GM19023 (cell line): ENCODE results near the gene STK32C.

Experiments
- ATAC-seq: cut with Tn5 transposase; IDR thresholded peaks from one replicate; pipeline ENCODE4 v1.9.1; 2021; ENCODE audit warnings: mild to moderate bottlenecking, moderate library complexity; ENCODE audit not compliant: unreplicated experiment

STK32C gene

DNA sequence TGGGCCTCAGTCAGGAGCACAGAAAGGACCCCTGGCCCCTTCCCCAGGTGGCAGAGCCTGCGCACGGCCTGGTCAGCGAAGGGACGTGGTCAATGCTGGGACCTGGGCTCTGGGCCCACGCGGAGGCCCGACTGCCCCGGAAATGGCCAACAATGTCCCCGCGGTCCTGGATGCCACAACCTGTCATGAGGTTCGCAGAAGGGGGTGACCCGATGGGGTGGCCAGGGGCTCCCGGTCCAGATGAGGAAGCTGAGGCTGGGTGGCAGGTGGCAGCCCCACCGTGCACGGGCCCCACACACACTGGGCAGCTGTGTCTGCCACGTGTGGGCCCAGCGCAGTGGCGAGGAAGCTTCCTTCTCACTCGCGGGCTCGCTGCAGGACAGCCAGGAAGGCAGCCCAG lies 71.6 kb downstream of the STK32C start:
- ATAC-seq: no peak

DNA sequence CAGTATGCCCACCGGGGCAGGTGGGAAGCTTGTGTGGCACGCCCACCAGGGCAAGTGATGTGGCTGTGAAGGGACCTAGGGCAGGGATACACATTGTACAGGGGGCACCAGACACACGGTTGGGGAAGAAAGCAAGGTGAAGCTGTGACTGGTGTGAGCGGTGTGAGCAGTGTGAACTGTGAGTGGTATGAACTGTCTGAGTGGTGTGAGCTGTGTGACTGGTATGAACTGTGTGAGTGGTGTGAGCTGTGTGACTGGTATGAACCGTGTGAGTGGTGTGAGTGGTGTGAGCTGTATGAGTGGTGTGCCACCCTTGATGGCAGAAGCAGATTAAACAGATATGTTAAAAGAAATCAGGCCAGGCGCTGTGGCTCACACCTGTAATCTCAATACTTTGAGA lies 72.9 kb downstream of the STK32C start:
- ATAC-seq: no peak

DNA sequence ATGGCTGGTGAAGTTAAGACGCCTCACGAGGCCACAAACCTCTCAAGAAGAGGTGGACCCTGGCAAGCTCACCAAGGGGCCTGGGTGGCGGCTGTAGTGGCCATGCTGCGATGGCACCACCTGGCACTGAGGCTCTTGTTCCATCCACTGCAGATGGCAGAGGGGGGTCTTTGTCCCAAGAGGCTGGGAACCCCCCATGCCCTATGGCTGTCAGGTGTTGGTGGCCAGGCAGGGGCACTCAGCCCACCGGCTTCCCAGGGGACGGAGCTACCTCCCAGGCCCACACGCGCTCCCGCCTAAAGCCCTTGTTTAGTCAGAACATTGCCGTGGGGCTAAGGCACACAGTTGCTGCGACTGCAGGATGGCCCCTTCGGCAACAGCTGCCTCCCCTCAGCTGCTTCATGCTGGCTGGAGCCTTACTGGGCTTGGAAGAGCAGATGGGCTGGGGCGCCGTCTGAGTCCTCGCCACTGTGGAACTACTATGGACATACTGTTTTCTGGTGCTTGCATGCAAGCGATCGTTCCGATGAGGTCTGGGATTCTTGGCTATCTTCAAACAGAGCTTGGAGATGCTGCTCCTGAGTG lies 74.2 kb downstream of the STK32C start:
- no peak for ATAC-seq

DNA sequence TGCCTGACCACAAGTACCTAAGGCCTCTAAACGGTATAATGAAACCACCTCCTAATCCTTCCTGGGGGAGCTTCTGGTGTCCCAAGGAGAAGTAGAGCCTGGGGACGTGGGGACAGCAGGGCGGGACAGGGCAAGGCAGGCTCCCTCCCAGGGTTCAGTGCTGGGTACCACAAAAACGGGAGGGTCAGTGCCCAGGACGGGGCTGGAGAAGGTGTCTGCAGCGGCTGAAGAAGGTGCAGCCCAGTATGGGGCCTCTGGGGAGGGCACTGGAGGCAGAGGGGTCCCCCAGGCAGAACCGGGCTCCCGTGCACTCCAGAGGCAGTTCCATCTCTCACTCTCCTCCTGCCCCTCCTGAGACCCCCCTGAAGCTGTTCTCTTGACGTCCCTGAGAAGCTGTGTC lies 74.8 kb downstream of the STK32C start:
- no peak for ATAC-seq

- no peak for ATAC-seq
Observed at GRCh38 chr10:132232023-132232951, 75.5 kb downstream of the STK32C start.

DNA sequence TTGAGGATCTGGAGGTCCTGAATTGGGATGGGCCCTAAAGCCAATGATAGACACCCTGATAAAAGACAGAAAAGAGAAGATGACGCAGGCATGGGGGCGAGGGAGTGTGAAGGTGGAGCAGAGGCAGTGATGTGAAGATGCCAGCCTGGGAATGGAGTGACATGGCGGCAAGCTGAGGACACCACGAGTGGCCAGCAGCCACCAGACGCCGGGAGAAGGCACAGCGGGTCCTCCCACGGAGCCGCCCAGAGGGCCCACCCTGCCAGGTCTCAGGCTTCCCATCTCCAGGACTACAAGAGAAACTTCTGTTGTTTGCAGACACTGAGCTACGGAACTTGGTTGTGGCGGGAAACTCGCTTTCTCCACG lies 76.1 kb downstream of the STK32C start:
- no peak for ATAC-seq

DNA sequence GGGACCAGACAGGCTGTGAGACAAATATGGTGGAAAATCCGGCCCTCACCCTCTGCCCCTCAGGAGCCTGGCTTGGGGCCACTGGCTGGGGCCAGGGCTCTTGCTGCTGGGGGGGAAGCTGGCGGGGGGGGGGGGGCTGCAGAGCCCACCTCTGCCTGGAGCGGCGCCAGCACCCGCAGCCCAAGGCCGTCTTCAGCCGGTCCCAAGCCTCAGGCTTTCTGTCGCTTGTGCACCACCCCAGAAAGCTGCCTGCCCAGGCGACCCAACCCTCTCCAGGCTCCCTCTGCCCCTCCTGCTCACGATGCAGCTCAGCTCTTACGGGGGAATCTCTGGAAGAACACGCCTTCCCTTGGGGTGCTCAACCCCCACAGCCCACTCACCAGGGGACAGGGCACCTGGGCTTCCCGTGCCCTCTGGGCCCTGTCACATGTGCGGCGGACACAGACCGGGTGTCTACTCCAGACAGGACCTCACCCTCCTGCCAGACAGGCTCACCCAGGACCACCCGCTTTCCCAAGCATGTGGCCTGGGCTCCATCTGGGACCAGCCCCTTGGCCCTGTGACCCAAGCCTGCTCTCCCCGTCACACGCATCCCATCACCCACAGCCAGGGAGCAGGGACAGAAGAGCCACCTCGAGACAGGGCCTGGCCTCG lies 77.1 kb downstream of the STK32C start:
- ATAC-seq: no peak

DNA sequence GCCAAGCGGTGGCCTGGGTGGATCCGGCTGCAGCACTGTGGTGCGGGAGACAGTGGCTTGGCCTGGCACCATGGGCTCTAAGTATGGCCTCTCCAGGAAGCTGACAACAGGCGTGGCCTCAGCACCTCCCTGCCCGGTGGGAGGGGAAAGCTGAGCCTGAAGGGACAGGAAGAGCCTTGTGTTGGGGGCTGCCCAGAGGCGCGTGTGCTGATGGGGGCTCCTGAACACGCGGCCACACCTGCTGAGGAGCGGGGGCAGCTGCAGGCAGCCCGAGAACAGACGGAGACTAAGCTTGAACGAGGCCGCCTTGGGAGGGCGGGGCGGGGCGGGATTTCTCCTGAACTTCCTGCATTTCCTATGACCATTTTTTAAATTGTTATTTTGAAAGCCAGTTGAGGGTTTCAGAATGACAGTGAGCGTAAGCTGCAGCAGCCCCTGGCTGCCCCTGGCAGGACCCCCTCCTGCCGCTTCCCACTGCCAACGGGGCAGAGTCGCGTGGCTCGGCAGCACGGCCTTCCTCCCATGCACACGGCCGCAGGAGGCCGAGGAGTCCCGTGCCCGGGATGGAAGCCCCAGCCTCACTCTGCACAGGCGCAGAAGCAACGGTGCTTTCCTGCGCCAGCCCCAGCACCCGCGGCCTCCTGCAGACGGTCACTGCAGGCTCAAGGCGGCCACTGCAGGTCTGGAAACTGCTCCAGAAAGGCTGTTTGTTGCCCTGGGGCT lies 77.8 kb downstream of the STK32C start:
- ATAC-seq: no peak

DNA sequence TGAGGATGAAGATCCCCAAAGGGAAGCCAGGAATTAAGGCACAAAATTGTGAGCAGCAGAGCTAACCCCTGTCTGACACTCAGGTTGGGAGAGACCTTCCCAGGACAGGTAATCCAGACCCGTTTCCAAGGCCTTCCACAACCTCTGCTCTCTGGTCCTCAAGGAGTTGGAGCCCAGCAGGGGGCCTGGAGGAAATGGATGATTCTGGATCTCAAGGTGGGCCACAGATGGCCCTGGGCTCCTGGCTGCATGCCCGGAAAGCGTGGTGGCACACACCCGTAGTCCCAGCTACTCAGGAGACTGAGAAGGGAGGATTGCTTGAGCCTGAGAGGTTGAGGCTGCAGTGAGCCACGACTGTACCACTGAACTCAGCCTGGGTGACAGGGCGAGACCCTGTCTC lies 78.7 kb downstream of the STK32C start:
- no peak for ATAC-seq

DNA sequence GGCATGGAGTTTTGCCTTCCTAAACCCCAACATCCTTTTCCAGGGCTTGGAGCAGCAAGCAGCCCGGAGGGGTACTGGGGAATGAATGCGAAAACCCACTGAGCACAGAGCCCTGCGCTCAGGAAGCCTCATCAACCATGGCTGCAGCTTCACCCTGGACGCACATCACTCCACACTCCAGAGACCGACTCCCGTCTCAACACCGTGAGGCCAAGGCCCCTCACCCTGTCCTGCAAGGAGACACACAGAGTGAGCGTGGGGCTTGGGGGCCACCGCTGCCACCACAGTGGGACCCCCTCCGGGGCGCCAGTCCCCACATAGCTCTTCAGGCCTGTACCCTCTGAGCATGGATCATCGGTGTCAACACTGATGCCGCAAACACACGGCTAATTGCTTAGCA lies 79.1 kb downstream of the STK32C start:
- no peak for ATAC-seq

GRCh38 chr10:132227851-132228390 lies 79.8 kb downstream of the STK32C start:
- ATAC-seq: no peak

DNA sequence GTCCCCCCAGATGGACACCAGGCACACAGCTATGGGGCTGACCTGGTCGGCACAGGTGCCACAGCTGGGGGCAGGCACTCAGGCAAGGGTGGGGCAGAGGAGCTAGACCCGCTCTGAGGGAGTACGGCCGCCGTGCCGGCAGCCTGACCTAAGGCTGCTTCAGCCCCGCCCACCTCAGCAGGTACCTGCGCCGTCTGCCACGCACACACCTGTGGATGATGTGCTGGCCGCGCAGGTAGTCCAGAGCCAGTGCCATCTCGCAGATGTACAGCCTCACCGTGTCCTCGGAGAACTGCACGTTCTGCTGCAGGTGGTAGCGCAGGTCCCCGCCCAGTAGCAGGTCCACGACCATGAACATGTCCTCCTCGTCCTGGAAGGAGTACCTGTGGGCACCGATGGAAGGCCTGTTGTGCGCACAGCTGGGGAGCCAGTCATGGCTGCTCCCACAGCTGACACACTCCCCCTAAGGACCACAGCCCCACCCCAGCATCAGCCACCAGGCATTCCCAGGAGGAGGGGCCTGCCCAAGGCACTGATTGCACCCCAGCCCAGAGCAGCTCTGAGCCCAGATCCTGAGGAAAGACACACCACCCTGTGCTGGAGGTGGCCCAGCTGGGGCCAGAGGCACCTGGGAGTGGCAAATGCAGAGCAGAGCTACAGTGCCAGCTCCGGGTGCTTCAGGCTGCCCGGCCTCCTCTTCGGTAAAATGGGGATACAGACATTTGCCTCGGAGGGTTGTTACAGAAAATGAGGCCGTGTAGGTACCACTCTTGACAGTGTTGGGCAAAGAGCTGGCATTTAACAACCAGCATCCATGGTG lies 81.0 kb downstream of the STK32C start:
- no peak for ATAC-seq

DNA sequence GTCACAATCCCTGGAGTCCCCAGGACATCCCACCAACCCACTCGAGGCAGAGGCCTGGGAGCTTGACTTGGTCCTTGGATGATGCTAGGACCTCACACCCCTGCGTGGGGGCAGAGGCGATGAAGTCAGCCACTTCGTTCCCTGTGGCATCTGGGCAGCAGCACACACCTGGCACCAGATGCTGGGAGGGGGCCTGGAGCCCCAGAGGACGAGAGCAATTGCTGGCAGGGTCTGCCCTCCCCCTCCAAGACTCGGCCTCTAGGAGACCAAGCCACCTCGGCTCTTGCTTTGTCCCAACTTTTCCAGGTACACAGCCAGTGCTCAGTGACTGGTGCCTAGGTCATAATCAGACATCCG lies 81.9 kb downstream of the STK32C start:
- no peak for ATAC-seq

GRCh38 chr10:132225073-132225848 lies 82.5 kb downstream of the STK32C start:
- ATAC-seq: no peak

DNA sequence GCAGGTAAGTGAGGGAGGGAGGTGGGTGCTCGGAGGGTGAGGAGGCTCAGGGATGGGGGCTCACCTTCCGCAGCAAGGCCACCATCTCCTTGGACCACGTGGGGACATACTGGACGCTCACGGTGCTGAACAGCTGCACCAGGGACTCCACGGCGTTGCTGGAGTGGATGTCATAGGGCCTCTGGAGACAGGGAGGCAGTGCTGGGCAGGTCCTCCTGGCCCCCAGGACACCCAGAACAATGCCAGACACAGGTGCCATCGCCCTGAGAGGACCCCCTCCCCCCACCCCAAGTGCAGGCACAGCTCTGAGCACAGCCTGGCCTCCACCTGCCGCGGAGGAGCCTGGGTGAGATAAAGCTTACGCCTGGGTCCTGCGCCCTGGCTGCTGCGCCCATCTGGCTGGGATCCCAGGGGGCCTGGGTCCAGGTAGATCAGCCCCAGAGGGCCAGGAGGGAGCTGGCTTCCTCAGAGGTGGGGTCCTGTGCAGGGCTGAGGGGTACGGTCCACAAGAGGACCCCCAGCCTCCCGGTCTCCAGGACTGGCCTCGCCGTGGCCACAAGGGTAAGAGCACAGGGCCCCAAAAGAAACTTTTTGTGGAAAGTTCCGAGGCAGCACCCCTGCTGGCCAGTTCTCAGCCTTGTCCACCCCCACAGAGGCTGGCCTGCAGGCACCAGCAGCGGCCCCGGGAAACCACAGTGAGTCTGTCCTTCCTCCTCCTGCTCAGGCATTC lies 83.2 kb downstream of the STK32C start:
- ATAC-seq: no peak

DNA sequence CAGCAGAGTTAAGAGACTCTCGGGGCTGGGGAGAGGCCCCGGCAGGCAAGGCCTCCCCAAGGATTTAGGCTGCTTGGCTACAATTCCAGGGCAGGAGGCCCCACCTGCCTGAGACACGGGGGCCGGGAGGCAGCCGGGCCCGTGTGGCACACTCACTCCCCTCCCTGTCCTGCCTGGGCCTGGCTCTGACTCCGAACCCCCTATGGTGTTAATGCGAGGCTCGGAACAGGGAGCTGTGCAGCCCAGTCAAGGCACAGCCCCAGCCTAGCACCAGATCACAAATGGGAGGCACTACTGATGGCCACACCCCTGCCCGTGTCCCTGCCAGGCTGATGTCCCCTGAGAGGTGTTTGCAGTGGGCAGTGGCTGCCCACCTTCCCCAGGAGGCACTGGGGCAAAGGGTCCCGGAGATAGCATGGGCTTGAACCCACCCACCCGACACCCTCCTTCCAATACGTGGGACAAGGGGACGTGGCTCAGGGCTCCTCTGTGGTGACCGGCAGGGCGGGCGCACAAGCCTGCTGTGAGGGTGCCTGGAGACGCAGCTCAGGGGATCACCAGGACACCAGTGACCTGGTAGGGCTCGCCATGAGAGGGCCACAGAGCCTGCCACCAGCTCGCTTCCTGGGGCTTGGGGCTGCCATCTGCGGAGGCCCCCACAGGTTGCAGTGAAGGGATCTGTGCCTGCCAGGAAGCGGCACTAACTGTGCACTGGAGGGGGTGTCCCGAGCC lies 84.0 kb downstream of the STK32C start:
- no peak for ATAC-seq

- ATAC-seq: peak; percentile 77
Observed at GRCh38 chr10:132223156-132223590, 84.6 kb downstream of the STK32C start.

DNA sequence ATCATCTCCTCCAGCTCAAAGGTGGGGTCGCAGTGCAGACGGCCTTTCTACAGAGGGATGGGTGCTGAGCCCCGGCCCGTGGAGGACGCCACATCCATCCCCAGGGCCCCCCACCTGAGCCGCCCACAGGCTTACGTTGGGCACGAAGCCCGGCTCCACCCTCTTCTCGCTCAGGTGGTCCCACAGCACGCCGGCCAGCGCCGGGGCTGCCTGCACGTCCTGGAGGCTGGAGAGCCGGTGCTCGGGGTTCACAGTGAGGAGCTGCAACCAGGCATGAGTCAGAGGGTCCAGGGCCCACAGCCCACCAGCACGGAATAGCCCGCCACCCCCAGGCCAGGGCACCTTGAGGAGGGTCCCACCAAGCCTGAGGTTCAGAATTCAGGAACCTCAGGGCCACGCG lies 85.0 kb downstream of the STK32C start:
- ATAC-seq: no peak
